HG03066 (cell line): Measurements from ENCODE around the gene LURAP1L.

Experiments used
- ATAC-seq: cut with Tn5 transposase; IDR thresholded peaks from one replicate; pipeline ENCODE4 v1.9.1; 2021; ENCODE audit warnings: low read depth; ENCODE audit not compliant: unreplicated experiment

LURAP1L gene

DNA sequence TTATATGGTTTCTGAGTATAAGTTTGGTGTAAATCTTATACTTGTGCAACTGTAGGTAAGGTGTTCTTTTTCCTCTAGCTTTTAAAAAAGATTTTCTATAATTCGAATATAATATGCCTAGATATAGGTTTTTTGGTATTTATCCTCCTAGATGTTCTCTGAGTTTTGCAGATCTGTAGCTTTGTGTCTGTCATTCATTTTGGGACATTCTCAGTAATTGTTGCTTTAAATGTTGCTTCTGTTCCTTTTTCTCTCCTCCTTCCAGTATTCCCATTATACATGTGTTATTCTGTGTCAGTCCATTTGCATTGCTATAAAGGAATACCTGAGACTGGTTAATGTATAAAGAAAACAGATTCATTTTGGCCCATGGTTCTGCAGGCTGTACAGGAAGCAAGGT, 33.7 kb downstream of the LURAP1L start:
- no peak for ATAC-seq

DNA sequence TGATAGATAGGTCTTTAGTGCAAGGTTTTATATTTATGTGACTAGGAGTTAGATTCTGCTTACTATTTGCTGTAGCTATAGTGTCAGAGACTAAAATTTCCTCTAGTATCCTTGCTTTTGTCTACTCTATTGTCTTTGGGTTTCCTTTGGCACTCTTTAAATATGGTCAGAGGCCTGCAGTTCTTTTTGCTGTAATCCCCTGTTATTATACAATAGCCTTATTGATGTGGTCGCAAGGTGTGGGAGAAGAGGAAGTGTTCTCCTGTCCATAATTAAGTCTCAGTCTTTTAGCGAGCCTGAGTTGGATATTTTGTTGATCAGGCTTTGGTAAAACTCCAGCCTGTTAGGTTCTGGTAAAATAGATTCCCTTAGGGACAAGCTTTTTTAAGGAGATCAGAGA, 34.9 kb downstream of the LURAP1L start:
- no peak for ATAC-seq

DNA sequence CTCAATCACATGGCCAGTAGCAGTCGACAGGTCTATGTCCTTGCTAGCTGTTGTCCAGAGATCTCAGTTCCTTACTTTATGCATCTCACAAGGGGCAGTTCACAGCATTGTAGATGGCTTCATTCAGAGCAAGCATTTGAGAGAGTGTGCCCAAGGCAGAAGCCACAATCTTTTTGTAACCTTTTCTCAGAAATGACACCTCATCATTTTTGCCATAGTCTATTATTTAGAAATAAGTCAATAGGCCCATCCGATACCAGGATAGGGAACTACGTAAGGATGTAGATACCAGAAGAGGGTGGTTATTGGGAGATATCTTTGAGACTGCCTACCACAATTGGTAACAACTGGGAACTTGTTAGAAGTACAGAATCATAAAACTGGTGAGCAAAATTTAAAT, 37.1 kb downstream of the LURAP1L start:
- no peak for ATAC-seq

DNA sequence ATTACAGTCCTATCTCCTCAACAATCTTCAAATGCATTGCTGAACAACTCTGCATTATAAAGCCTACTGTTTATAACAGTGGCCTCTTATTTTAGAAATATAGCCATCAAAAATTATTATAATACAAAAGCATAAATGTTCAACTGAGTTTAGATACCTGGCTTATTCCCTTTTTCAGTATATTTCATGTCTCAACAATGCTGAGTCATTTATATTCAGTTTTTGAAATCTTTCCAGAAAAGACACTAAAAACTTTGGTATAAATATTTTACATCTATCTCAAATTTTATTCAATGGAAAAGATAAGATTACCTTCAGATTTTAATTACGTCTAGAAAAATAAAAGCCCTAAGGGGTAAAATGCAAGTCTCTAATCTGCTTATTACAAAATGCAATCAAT, 37.9 kb downstream of the LURAP1L start:
- no peak for ATAC-seq

DNA sequence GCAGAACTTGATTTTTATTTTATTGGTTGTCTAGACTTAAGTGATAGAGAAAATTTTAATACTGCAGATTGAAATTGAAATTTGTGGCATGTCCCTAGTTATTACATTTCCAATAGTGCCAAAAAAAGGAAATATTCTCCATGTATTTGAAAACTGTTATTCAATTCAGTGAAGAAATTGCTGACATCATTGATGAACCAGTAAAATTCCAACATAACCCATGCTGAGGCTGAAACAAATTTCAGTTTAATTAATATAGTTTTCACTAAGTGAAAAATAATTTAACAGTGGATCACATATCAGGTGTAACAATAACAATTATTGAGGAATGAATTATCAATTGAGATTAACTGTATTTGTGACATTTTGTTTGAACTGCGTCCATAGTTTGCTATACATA, 38.7 kb downstream of the LURAP1L start:
- no peak for ATAC-seq

DNA sequence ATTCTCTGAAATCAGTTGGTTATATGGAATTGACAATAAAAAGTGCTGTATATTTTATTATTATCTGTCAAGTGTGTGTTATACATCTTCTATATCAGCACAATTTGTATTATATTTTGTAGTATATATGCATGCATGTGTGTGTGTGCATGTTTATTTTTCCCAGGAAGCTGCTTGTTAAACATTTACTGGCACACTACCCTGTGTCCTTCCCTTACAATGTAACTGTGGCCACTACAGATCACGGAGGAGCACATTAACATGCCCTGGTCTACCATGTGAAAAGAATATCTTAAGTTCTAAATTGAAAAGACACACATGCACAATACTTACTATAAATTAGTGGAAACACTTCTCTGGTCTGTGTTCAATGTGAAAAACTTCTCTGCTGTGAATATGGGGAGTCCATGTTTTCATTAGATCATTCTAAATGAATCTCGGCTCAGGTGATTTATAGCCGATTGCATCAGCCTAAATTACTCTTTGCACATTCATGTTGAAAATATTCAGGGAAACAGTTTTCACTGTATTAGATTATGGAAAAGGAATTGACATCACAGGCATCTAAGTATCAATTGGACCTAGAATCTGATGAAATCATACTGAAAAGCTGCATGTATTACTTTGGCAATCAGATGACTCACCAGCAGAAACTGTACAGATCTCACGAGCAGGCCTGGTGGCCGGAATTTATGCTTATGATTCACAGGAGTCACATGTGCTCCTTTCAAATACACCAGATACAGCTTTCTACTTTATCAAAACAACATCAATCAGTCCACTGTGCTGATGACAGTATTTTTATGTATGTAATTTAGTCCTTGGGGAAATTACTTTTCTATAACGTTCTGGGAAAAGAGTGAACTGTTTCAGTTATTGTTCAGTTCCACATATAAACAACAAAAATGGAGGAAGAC, 39.4 kb downstream of the LURAP1L start:
- peak; percentile 59 for ATAC-seq

DNA sequence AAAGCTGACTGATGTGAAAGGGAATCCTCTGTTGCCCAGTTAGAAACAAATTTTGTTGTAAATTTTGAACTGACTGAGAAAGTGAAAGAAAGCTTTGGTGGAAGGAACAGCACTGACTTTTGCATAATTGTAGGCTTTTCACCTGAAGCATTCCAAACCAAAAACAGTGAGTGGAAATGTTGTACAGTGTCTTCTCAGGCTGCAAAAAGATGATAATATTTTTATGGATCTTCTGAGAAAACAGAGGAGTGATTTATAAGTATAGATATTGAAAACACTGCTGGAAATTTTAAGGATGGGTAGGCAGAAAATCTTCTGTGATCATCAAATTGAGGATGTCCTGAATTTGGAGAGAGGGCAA, 40.0 kb downstream of the LURAP1L start:
- ATAC-seq = peak; percentile 7

DNA sequence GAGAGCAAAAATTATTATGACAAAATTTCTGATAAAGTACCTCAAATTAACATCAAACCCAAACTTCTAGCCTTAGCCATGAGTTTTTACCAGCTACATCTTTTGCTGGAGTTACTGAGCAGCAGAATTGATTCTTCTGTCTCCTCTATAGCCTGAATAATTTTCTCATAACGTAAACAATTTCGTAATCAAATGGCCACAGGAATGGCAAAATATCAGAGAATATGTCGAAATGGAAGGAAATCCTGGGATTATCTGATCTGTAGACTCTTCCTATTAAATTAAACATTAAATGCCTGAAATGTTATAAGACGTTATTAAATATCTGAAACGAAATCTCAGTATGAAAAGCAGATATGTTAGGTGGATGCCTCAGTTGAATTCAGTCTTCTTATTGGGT, 41.1 kb downstream of the LURAP1L start:
- ATAC-seq = no peak

DNA sequence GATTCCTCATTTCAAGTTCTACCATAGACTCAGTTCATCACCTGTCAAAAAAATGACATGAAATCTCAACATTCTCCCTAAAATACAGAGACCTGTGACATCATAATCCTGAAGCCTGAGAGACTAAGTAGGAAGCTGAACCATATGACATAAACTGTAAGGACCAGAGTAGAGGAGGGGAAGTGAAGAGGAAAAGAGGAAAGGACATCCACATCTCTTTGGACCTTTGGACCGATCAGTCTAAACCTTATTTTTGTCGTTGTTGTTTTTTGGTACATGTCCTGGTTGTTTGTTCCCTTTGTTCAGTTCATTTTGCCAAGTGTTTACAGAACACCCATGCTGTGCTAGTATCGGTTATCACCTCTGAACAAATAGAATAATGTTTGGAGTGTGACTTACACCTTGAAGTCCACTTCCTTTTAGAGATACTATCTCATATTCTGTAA, 41.9 kb downstream of the LURAP1L start:
- ATAC-seq = no peak

DNA sequence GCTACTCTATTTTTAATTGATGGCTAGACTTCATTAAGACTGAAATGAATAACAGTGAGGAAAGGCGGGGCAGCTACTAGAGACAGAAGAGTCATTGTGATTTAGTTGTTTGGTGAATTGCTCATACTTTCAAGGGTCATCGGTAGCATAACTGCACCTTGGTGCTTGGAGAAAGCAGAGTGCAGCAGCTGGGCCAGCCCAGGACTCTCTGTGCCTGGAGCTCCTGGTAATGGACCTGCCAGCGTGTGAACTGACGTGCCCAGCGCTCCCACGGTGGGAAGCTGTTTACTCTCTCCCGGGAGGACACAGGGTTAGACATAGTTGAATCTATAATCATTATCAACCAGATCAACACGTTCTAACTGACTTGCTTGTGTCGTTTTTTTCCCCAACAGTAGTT, 42.9 kb downstream of the LURAP1L start:
- ATAC-seq = no peak

DNA sequence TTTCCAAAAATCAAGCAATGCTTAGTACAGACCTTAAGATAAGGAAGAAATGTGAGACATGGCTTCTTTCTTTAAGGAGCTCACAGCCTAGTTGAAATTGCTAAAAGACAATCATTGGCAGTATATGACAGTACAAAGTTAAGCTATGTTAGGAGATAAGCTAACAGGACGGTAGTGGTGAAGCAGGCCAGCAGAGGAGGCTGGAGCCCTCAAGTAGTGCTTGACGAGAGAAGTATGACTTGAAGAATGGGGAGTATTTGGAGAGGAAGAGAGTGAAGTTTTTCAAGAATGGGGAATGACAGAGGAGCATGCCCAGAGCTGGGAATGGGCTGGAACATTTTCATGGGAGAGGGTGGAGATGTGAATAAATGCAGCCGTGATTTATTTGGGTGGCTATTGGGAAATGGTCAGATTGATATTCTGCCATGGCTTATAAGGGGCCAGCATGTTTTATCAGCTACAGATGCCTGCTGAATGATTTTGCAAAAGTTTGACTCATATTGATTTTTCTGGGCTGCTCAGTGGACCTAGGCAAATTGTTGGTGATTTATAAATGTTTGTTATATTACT, 43.7 kb downstream of the LURAP1L start:
- no peak for ATAC-seq

DNA sequence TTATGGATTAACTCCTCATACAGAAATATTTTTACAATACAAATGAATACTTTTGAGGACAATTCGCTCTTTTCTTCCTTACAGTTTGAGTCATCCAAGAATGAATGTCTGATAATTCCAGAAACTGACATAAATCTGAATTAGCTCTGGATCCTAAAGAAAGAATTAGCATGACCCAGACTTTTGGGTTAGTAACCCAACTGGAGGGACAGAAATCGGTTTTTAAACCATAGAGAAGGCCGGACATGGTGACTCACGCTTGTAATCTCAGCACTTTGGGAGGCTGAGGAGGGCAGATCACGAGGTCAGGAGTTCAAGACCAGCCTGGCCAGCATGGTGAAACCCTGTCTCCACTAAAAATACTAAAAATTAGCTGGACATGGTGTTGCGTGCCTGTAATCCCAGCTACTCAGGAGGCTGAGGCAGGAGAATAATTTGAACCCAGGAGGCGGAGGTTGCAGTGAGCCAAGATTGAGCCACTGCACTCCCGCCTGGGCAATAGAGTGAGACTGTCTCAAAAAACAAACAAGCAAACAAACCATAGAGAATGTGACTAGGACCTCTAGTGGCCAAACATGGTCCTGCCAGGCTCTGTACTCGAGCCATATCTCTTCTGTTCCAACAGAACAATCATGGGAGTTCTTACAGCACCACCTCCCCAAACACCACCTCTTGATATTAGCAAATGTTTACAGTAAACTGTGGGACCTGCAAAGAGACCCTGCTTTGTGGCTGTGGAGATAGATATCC, 44.8 kb downstream of the LURAP1L start:
- ATAC-seq = peak; percentile 68

DNA sequence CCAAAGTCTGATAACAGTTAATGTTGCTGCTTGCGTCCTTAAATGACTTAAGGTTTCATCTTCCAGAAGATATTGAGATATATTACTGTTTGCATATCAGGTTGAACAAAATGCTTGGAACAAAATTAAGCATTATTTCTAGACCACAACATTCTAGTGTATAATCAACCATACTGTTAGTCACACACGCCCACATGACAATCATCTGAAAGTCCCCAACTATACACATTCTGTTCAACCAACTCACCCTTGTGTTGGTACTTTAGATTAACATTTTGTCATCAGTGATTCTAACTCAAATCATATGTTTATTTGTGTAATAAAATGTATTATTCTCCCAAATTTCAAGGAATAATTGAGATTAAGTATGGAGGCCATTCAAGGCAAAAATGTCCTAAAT, 47.3 kb downstream of the LURAP1L start:
- ATAC-seq = no peak

DNA sequence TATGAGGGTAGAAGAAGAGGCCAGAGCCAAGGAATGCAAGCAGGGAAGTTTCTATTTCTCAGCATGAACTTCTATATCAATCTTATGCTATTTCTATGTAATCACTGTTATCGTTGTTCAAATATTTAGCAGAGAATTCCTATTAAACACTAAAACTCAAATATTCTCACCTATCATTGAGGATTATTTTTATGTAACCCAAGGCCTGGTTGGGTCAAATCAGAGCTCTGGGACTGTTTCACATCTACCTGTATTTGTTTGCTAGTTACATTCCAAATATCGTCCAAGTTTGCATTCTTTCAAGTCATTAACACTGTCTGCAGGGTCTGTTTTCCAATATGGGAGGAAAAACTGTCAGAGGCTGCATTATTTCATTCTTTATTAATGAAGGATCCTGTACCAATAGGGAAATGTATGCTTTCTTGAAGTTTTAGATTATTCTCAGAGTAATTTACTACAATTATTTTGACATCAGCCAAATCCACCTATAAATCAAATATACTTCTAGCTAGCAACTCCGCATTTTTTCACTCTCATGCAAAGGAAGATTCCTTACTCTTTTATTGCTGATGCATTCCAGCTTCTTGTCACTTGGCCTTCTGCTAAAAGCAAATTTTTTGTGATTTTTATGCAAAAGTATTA, 52.2 kb downstream of the LURAP1L start:
- ATAC-seq = no peak

DNA sequence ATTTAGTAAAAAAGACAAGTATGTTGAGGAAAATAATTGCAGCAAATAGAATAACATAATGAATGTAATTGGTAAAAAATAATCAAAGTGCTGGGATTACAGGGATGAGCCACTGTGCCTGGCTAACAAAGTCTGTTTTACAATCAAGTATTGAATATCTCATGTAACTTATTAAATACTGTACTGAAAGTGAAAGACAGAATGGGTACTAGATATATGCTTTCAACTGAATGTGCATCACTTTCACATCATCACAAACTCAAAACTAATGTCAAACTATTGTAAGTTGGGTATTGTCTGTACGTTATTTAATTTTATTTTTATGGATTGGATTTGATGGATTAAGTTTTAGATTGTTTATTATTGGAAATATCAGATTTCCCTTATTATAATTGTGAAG, 58.9 kb downstream of the LURAP1L start:
- ATAC-seq = no peak

DNA sequence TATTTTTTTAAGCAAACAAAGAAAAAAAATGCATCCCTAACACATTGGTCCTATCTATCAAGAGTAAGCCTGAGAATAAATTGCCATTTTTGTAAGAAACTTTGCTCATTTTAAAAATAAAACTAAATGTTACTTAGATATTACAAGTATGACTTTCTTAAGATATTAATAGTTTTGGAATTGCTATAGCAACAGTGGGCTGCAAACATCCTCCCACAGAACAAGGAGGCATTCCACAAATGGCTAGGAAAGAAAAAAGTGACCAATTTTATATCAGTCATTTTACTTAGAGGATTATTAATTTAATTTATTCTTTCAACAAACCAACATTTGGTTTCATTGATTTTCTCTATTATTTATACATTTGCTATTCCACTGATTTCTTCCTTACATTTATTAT, 63.7 kb downstream of the LURAP1L start:
- ATAC-seq = no peak

DNA sequence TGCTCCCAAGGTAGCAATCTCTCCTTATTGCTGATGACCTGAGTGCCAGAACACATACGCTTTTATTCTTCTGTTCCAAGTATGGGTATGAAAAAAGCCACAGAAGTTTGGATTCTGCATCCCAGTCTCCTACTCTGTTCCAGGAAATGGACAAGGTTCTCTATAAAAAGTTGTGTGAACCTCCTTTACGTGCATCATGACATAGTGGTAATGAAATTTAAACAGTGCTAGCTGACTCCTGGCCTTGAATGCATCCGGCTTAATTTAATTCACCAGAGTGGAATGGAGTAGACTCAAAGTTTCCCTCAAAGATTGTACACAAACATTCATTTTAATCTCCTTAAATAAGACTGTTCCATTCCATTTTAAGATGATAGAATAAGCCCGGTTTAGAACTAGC, 68.9 kb downstream of the LURAP1L start:
- no peak for ATAC-seq

DNA sequence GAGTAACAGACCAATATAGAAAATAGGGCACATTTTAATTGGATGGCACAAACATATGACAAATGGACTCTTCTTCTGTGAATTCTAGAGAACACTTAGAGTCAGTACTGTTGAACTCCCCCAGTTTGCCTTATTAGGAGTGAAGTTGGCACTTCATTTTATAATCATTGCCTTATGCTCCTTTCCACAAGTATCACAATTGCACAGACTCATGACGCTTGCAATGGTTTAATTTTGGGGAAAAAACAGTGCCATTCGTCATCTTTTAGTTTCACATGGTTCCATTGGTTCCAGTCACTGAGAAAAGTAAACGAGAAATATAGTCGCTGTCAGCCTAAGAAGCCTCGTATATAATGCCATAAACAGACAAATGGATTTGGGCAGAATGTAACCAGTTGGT, 71.2 kb downstream of the LURAP1L start:
- ATAC-seq = no peak

DNA sequence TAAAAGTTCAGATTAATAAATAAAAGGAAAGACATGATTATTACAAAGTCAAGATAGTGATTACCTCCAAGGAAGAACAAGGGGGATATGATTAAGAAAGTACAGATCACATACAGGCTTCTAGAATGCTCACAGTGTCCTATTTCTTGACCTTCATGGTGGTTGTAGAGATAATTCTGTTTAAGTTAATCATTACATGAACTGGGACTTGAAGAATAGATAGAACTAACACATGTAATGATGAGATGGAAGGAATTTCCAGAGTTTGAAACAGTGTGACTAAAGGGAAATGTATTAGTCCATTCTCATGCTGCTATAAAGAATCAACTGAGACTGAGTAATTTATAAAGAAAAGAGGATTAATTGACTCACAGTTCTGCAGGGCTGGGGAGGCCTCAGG, 72.7 kb downstream of the LURAP1L start:
- ATAC-seq = no peak

DNA sequence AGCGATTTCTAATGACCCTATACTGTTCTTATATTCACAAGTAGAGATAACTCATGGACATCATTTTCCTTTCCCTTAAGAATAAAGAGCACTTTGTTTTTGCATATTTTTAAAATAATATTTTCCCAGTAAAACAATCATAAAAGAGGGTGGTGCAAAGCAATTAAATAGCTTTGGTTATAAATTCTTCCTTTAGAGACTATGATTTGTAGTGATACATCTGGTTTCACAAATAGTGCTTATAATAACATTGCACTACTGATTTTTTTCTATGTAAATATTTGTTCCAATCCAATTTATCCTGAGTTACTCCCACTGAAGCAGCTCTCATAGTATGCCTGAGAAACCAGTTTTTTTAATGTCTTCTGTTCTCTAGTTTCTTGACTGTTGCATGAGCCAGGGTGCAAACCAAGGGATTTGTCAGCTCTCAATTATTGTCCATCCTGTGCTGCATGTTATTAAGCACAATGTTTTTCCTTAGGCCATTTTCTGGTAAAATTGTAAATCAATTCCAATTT, 74.7 kb downstream of the LURAP1L start:
- no peak for ATAC-seq
